GM21526 (cell line): ENCODE results near the gene SLC17A5.
A peak's percentile ranks its signal among the peaks of the same experiment; 100 is the strongest.
"Not testable (repeated sequence)": the region's sequence is repeated elsewhere in the genome, so short reads cannot be mapped to it uniquely, and the experiment has no call there.

Source experiments
- ATAC-seq: cut with Tn5 transposase; IDR thresholded peaks from one replicate; pipeline ENCODE4 v1.9.1; 2021; ENCODE audit warnings: moderate library complexity; ENCODE audit not compliant: unreplicated experiment, low FRiP score

Gene SLC17A5

GRCh38 chr6:73623480-73623879 is 30.3 kb downstream of the SLC17A5 start:
- ATAC-seq = not testable (repeated sequence)

DNA sequence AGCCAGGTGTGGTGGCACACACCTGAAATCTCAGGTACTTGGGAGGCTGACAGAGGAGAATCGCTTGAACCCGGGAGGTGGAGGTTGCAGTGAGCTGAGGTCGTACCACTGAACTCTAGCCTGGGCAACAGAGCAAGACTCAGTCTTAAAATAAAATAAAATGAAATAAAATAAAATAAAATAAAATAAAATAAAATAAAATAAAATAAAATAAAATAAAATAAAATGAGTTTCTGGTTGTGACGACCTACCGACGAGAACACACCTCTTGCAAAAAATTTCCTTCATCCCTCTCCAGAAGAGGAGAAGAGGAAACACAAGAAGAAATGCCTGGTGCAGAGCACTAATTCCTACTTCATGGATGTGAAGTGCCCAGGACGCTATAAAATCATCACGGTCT is 35.7 kb downstream of the SLC17A5 start:
- not testable (repeated sequence) for ATAC-seq

GRCh38 chr6:73614802-73615201 is 39.0 kb downstream of the SLC17A5 start:
- no peak for ATAC-seq

- no peak for ATAC-seq
Measured at GRCh38 chr6:73613806-73614536, 39.8 kb downstream of the SLC17A5 start.

DNA sequence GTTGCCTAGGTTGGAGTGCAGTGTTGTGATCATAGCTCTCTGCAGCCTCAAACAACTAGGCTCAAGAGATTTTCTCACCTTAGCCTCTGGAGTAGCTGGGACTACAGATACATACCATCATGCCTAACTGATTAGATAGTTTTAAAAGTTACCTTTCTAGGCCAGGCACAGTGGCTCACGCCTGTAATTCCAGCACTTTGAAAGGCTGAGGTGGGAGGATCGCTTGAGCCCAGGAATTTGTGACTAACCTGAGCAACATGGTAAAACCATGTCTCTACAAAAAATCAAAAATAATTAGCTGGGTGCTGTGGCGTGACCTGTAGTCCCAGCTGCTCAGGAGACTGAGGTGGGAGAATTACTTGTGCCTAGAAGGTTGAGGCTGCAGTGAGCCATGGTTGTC is 41.2 kb downstream of the SLC17A5 start:
- no peak for ATAC-seq

DNA sequence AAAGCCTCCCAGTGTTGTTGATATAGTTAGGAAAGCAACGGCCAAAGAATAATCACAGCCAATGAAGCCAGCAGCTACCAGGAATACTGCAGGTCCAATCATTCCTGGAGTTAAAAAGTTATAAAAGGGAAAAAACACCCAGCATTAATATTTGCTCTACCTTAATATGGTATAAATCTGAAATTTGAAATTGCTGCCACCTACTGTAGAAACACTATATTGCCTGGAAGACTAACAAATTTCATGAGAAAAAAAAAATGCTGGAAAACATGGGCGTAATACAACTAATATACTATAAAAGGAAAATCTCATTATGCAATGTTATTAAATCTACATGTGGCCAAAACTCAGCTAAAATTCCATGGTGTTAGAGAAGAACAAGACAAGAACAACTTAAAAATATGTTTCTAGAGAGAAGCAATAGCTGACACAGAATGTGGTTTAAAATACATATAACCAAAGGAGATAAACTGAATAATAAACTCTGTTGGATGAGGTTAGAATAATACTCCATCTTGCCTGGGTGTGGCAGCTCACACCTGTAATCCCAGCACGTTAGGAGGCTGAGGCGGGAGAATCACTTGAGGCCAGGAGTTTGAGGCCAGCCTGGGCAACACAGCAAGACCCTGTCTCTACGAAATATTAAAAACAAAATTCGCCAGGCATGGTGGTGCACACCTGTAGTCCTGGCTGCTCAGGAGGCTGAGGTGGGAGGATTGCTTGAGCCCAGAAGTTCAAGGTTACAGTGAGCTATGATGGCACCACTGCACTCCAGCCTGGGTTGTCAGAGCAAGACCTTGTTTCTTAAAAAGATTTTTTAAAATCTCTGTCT is 43.1 kb downstream of the SLC17A5 start:
- ATAC-seq = peak; percentile 57

GRCh38 chr6:73608761-73609160 is 45.0 kb downstream of the SLC17A5 start:
- no peak for ATAC-seq

DNA sequence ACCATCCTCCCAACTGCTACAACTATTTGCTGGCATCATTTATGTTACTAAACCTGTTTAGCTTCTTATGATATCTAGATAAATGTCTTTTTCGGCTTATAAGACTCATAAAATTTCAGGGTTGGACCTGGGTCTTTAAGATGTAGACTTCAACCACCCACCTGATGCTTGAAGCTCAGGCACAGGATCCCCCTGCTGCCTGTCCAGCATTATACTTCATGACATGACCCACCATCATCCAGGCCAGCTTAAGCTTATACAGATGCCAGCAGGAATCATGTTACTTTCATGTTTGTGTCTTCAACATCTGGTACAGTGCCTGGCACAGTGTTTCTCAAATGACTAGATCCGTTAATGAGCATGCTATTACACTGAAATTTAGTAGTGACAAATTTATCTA is 47.4 kb downstream of the SLC17A5 start:
- no peak for ATAC-seq

GRCh38 chr6:73604461-73604860 is 49.3 kb downstream of the SLC17A5 start:
- no peak for ATAC-seq

GRCh38 chr6:73604020-73604419 is 49.8 kb downstream of the SLC17A5 start:
- no peak for ATAC-seq

GRCh38 chr6:73586416-73586974 is 67.3 kb downstream of the SLC17A5 start:
- peak; percentile 9 for ATAC-seq

GRCh38 chr6:73585566-73586415 is 68.0 kb downstream of the SLC17A5 start:
- peak; percentile 81 for ATAC-seq

DNA sequence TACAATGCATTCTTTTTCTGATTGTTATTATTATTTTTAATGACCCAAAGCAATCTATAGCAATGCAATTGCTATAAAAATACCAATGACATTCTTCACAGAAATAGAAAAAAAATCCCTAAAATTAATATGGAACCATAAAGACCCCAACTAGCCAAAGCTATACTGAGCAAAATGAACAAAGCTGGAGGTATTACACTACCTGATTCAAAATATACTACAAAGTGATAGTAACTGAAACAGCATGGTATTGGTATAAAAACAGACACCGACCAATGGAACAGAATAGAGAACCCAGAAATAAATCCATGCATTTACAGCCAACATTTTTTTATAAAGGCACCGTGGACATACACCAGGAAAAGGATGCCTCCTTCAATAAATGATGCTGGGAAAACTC is 72.5 kb downstream of the SLC17A5 start:
- ATAC-seq = no peak

GRCh38 chr6:73580247-73581149 is 73.3 kb downstream of the SLC17A5 start:
- ATAC-seq = peak; percentile 77

DNA sequence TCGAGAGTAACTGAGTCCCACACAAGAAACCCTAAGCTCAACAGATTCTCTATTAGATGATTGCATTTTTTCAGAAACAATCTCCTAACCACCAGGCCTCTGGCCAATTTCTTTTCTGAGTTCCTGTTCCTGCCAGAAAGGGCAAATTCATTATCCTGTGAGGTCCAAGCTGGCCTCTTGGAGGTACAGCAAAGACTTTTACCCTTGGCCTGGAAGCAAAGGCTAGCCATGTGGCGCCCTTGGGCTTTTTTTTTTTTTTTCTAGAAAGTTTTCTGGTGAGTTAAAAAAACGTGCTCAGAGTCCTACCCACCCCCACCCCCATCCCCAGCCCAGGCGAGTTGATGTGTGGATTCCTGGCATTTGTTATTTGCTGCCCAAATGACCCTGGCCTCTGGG is 73.9 kb downstream of the SLC17A5 start:
- ATAC-seq = no peak

- no peak for ATAC-seq
Measured at GRCh38 chr6:73579389-73579788, 74.4 kb downstream of the SLC17A5 start.

- no peak for ATAC-seq
Measured at GRCh38 chr6:73577676-73578075, 76.1 kb downstream of the SLC17A5 start.

- ATAC-seq = not testable (repeated sequence)
Measured at GRCh38 chr6:73572531-73572930, 81.3 kb downstream of the SLC17A5 start.
